PC-3 (cell line): Measurements from ENCODE around the gene FAM163A.

Experiments
- EZH2 ChIP-seq: fragments of 300-600 bp; sonication (generic); IDR thresholded peaks from one replicate; pipeline ENCODE4 v1.6.1; 2017; ENCODE audit warnings: antibody characterized with exemption, mild to moderate bottlenecking, low read length; ENCODE audit not compliant: unreplicated experiment
- TF ChIP-seq, protein P1 (sequence below): fragments of 300-600 bp; sonication (generic); conservative IDR thresholded peaks from 2 replicates; pipeline ENCODE4 v1.5.1; 2017; ENCODE audit warnings: antibody characterized with exemption, low read depth, mild to moderate bottlenecking, low read length

DNA sequence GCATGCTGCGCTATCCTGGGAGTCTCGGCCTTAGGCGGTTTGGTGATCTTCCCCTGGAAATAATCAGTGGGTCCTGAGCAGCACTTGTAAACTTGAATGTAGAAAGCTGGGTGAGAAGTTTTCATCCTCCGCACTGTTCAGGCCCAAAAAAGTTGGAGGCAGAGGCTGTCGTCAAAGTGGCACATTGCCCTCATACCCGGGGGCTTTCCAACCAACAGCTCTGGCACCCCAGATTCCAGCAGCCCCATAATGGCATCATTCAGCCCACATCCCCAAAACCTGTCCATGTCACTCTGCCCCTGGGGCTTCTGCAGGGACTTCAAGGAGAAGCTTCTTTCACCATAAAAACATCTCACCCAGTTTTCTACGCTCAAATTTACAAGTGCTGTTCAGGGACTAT, 75.2 kb downstream of the FAM163A start:
- TF ChIP-seq EZH2: no peak
- TF ChIP-seq, protein P1, sequence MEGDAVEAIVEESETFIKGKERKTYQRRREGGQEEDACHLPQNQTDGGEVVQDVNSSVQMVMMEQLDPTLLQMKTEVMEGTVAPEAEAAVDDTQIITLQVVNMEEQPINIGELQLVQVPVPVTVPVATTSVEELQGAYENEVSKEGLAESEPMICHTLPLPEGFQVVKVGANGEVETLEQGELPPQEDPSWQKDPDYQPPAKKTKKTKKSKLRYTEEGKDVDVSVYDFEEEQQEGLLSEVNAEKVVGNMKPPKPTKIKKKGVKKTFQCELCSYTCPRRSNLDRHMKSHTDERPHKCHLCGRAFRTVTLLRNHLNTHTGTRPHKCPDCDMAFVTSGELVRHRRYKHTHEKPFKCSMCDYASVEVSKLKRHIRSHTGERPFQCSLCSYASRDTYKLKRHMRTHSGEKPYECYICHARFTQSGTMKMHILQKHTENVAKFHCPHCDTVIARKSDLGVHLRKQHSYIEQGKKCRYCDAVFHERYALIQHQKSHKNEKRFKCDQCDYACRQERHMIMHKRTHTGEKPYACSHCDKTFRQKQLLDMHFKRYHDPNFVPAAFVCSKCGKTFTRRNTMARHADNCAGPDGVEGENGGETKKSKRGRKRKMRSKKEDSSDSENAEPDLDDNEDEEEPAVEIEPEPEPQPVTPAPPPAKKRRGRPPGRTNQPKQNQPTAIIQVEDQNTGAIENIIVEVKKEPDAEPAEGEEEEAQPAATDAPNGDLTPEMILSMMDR: no peak
